B cell (primary cell): ENCODE measurements around the gene BET1L. TPM values are rescaled to one million over a fixed set of nuclear protein-coding genes. Genes with fewer than 3 reads are reported as not detected.

Experiments used
- ATAC-seq: fragments of 200-7000 bp; cut with Tn5 transposase; one replicate; pipeline ENCODE4 v1.10.0; 2021; ENCODE audit warnings: low read depth, mild to moderate bottlenecking, moderate number of reproducible peaks, moderate library complexity
- CTCF ChIA-PET: fragments of 350-600 bp; sonication (Branson Sonifier 250); formaldehyde crosslinking; loops from one replicate; lab custom pipeline; 2021; ENCODE audit warnings: antibody characterized with exemption, inconsistent platforms; lab: Charles Lee
- POLR2A ChIA-PET: fragments of 350-600 bp; sonication (Branson Sonifier 250); formaldehyde crosslinking; loops from one replicate; lab custom pipeline; 2021; ENCODE audit warnings: antibody characterized with exemption; lab: Charles Lee
- DNase-seq: peaks from one replicate; pipeline ENCODE4 v3.0.0; 2013
- H2AFZ ChIP-seq: 2 replicates; pipeline ENCODE4 v1.6.1; 2012; ENCODE audit warnings: mild to moderate bottlenecking, low read depth, low read length; ENCODE audit not compliant: insufficient read depth, poor library complexity, severe bottlenecking
- H3K27ac ChIP-seq, 2 donors: 1 replicate in 1 of 2; 2 replicates in 1 of 2; pipeline ENCODE4 v1.5.1; 2012 to 2013; ENCODE audit warnings: low read length in 2 of 2, mild to moderate bottlenecking in 2 of 2, moderate library complexity in 1 of 2
- H3K27me3 ChIP-seq, 4 experiments: fragments of 200-600 bp in 1 of 4; sonication (generic) in 1 of 4; replicated peaks in 1 of 4; 1 replicate in 2 of 4; 2 replicates in 2 of 4; pipeline versions ENCODE4 v1.6.1 to v1.7.0; 2013 to 2016; ENCODE audit warnings: low read length in 3 of 4, mild to moderate bottlenecking in 2 of 4, mixed read lengths in 1 of 4, moderate library complexity in 1 of 4; ENCODE audit not compliant: insufficient read depth in 4 of 4, control insufficient read depth in 3 of 4; ENCODE audit errors: control extremely low read depth in 1 of 4
- H3K36me3 ChIP-seq, 2 experiments: replicated peaks in 1 of 2; 1 replicate in 1 of 2; 2 replicates in 1 of 2; pipeline versions ENCODE4 v1.6.1 to v1.7.1; 2013; ENCODE audit warnings: low read length in 1 of 2; ENCODE audit not compliant: insufficient read depth in 2 of 2, control insufficient read depth in 1 of 2; ENCODE audit errors: control extremely low read depth in 1 of 2, extremely low read depth in 1 of 2
- H3K4me1 ChIP-seq, 2 donors: fragments of 200-600 bp in 1 of 2; sonication (generic) in 1 of 2; 1 replicate in 1 of 2; 2 replicates in 1 of 2; pipeline versions ENCODE4 v1.5.1 to v1.6.1; 2013 to 2017; ENCODE audit warnings: low read length in 2 of 2; ENCODE audit not compliant: control insufficient read depth in 2 of 2, insufficient read depth in 2 of 2
- H3K4me2 ChIP-seq: replicated peaks from 2 replicates; pipeline ENCODE3; 2012; ENCODE audit warnings: mild to moderate bottlenecking, low read depth, low read length; ENCODE audit not compliant: poor library complexity, severe bottlenecking
- H3K4me3 ChIP-seq, 5 experiments: fragments of 200-600 bp in 1 of 5; sonication (generic) in 1 of 5; 1 replicate in 3 of 5; 2 replicates in 2 of 5; pipeline versions ENCODE4 v1.5.1 to v1.7.0; 2011 to 2016; ENCODE audit warnings: low read length in 4 of 5, mild to moderate bottlenecking in 4 of 5, low read depth in 2 of 5, control low read depth in 1 of 5, moderate library complexity in 1 of 5; ENCODE audit not compliant: insufficient read depth in 1 of 5; ENCODE audit errors: control extremely low read depth in 1 of 5, extremely low read depth in 1 of 5
- H3K79me2 ChIP-seq: fragments of 200-600 bp; sonication (generic); one replicate; pipeline ENCODE4 v1.6.0; 2016; ENCODE audit warnings: low read length; ENCODE audit not compliant: control insufficient read depth, insufficient read depth
- H3K9ac ChIP-seq: fragments of 200-600 bp; sonication (generic); 2 replicates; pipeline ENCODE4 v1.6.1; 2017; ENCODE audit warnings: mild to moderate bottlenecking, low read length, moderate library complexity
- H3K9me3 ChIP-seq, 3 donors: one replicate each; pipeline versions ENCODE4 v1.6.1 to v1.7.1; 2013; ENCODE audit warnings: low read length in 2 of 3; ENCODE audit not compliant: control insufficient read depth in 2 of 3, insufficient read depth in 1 of 3; ENCODE audit errors: control extremely low read depth in 1 of 3
- H4K20me1 ChIP-seq: 2 replicates; pipeline ENCODE4 v1.6.0; 2012; ENCODE audit warnings: mild to moderate bottlenecking, low read length; ENCODE audit not compliant: insufficient read depth, control insufficient read depth, poor library complexity, severe bottlenecking
- H3K27ac Mint-ChIP-seq: one replicate; pipeline ENCODE4 v1.8.0; 2021; ENCODE audit warnings: mixed read lengths
- H3K27me3 Mint-ChIP-seq: one replicate; pipeline ENCODE4 v1.8.0; 2021; ENCODE audit warnings: mixed read lengths
- H3K4me1 Mint-ChIP-seq: one replicate; pipeline ENCODE4 v1.8.0; 2021; ENCODE audit warnings: mixed read lengths
- H3K4me3 Mint-ChIP-seq: one replicate; pipeline ENCODE4 v1.8.0; 2021; ENCODE audit warnings: mixed read lengths
- H3K9me3 Mint-ChIP-seq: one replicate; pipeline ENCODE4 v1.8.0; 2022; ENCODE audit warnings: mixed read lengths; ENCODE audit not compliant: insufficient read depth
- CTCF ChIP-seq: fragments of 200-600 bp; IDR thresholded peaks from one replicate; pipeline ENCODE4 v1.8.0; 2022; ENCODE audit warnings: antibody characterized with exemption, mild to moderate bottlenecking
- EZH2 ChIP-seq: IDR thresholded peaks from 2 replicates; pipeline ENCODE4 v1.6.1; 2012; ENCODE audit warnings: borderline replicate concordance, low read depth, mild to moderate bottlenecking, moderate library complexity, low read length; ENCODE audit not compliant: insufficient read depth, poor library complexity, severe bottlenecking
- WGBS: methylation state at CpG from one replicate; pipeline ENCODE4 v1.1.5; 2013; ENCODE audit warnings: missing lambda C conversion rate; ENCODE audit not compliant: insufficient coverage; 5-methylcytosine and 5-hydroxymethylcytosine counted together
- intact Hi-C: fragments of 100-400 bp; cut with micrococcal nuclease; formaldehyde crosslinking; loops from one replicate; pipeline ENCODE4 v1.10.0; 2022
- polyA plus RNA-seq: library from polyadenylated mRNA; depleted of rRNA; stranded (reverse); fragments of >200 nt; gene quantifications from 2 replicates; pipeline ENCODE4 v1.2.3, GENCODE V29; 2012
- total RNA-seq, 2 donors: library from RNA; stranded (reverse); fragments of 120-200 nt in 1 of 2; gene quantifications; 1 replicate in 1 of 2; 2 replicates in 1 of 2; pipeline versions ENCODE4 v1.2.3 to v1.2.4, GENCODE V29; 2013 to 2022

Gene BET1L
- total and polyA plus RNA-seq, 2 donors (not counting 1 experiment from before 2014, with no cell fraction given) = 49.3 to 69.1 TPM

DNA sequence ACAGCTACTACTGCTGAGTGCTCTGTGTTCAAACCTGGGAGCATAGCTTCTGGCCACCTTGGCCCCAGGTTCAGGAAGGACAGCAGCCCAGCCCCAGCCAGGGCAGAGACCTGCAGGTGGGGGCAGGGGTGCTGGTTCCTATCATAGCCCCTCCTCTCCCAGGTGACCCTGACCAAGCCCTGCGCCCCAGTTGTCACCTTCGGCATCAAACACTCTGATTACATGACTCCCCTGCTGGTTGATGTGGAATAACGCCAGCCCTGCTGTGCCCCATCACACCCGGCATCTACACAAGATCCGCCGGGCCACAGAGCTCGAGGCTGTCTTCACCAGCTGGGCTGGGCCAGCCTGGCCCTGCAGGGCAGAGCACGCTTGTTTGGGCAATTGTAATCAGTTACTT lies 7.4 kb downstream of the BET1L start:
- Histone ChIP-seq H3K9ac (no peak overlapping the region), H3K9me3 (no peaks in the 10 kb centered on the region), H3K4me3 (no peak overlapping the region), H3K36me3 (peaks cover 0 to 21% of the 10 kb centered on the region in 2 experiments), H3K4me2 (no peak overlapping the region), H3K27ac (no peak overlapping the region), H3K4me1 (peaks cover 0 to 3% of the 10 kb centered on the region in 2 donors), H2AFZ (no peak overlapping the region), H3K79me2 (peaks cover 23% of the 10 kb centered on the region), H4K20me1 (peaks cover 33% of the 10 kb centered on the region), H3K27me3 (no peaks in the 10 kb centered on the region)
- ATAC-seq (no peak), DNase-seq (no peak)
- Mint-ChIP-seq H3K4me1 (peaks cover 24% of the 10 kb centered on the region), H3K9me3 (no peaks in the 10 kb centered on the region), H3K27me3 (no peaks in the 10 kb centered on the region), H3K4me3 (no peak overlapping the region), H3K27ac (no peak overlapping the region)
- TF ChIP-seq EZH2 = no peak
- TF ChIP-seq CTCF = no peak
- CTCF ChIA-PET = no interaction called here
- intact Hi-C loops = no loop called here
- POLR2A ChIA-PET = no interaction called here
- WGBS = 92% methylated on average over 2 of the region's 8 CpGs

DNA sequence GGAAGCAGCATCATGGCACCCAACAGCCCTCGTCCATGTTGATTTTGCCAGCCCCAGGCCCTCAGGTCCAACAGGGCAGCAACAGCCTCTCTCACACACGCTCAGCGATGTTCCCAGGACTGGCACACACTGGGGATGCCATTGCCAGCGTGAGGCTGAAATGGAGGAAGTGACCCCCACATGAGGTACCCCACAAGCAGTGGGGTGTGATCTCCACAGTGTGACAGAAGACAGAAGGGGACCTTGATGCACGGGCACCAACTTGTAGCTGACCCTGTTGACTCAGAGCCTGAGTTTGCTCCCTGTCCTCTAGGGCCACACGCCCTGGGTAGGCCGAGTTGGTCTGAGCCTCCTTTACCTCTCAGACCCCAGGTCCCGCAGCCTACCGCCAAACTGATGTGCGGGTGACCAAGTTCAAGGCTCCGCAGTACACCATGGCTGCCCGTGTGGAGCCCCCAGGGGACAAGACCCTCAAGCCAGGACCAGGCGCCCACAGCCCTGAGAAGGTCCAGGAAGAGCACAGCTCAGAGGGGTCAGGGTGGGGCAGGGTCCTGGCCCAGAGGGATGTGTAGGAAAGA lies 8.1 kb downstream of the BET1L start:
- H3K4me2 ChIP-seq = no peak overlapping the region
- DNase-seq (no peak), ATAC-seq (no peak)
- H3K9ac ChIP-seq = no peak overlapping the region
- H3K9me3 ChIP-seq = no peaks in the 10 kb centered on the region
- peaks cover 16% of the 10 kb centered on the region for H3K79me2 ChIP-seq
- no peaks in the 10 kb centered on the region for H3K27me3 ChIP-seq
- H3K27ac ChIP-seq = no peak overlapping the region
- Mint-ChIP-seq H3K4me3 (no peak overlapping the region), H3K4me1 (peaks cover 20% of the 10 kb centered on the region), H3K9me3 (no peaks in the 10 kb centered on the region), H3K27me3 (no peaks in the 10 kb centered on the region), H3K27ac (no peak overlapping the region)
- TF ChIP-seq CTCF = no peak
- H4K20me1 ChIP-seq = peaks cover 26% of the 10 kb centered on the region
- 77% methylated on average over 8 of the region's 13 CpGs for WGBS
- H3K36me3 ChIP-seq = peaks cover 0 to 14% of the 10 kb centered on the region in 2 experiments
- H3K4me1 ChIP-seq = peaks cover 0 to 3% of the 10 kb centered on the region in 2 donors
- no peak overlapping the region for H3K4me3 ChIP-seq
- intact Hi-C loops = no loop called here
- POLR2A ChIA-PET = no interaction called here
- CTCF ChIA-PET = no interaction called here
- no peak overlapping the region for H2AFZ ChIP-seq
